Right lobe of liver (tissue), 6 donors: ENCODE data around the gene USO1. TPM values are rescaled to one million over a fixed set of nuclear protein-coding genes. Genes with fewer than 3 reads are reported as not detected.

Source experiments
- ATAC-seq, 4 donors: fragments of 200-7000 bp; cut with Tn5 transposase; one replicate each; pipeline ENCODE4 v1.9.1; 2020; ENCODE audit warnings: mild to moderate bottlenecking in 4 of 4, moderate library complexity in 4 of 4
- DNase-seq, 3 donors: peaks; one replicate each; pipeline ENCODE4 v3.0.0-alpha.2; 2020
- H3K27ac ChIP-seq, 3 donors: fragments of 200-600 bp; one replicate each; pipeline ENCODE4 v1.8.0; 2022
- H3K27me3 ChIP-seq, 2 donors: fragments of 200-600 bp; one replicate each; pipeline ENCODE4 v1.8.0; 2022
- H3K36me3 ChIP-seq, 4 donors: fragments of 200-600 bp; sonication (generic) in 1 of 4; one replicate each; pipeline versions ENCODE4 v1.5.1 to v1.8.0; 2017 to 2022; ENCODE audit warnings: control low read depth in 1 of 4
- H3K4me1 ChIP-seq, 4 donors: fragments of 200-600 bp; sonication (generic) in 1 of 4; one replicate each; pipeline versions ENCODE4 v1.5.1 to v1.8.0; 2017 to 2022; ENCODE audit warnings: control low read depth in 1 of 4
- H3K4me3 ChIP-seq, 3 donors: fragments of 200-600 bp; one replicate each; pipeline ENCODE4 v1.8.0; 2022
- H3K9me3 ChIP-seq, 4 donors: fragments of 200-600 bp; sonication (generic) in 1 of 4; one replicate each; pipeline versions ENCODE4 v1.5.1 to v1.8.0; 2017 to 2022; ENCODE audit warnings: control low read depth in 1 of 4
- CTCF ChIP-seq, 4 donors: fragments of 200-600 bp in 3 of 4; fragments of 450-650 bp in 1 of 4; IDR thresholded peaks; one replicate each; pipeline versions ENCODE4 v1.5.1 to v1.8.0; 2016 to 2022; ENCODE audit warnings: antibody characterized with exemption in 4 of 4, mild to moderate bottlenecking in 2 of 4
- POLR2A ChIP-seq: fragments of 450-650 bp; IDR thresholded peaks from one replicate; pipeline ENCODE4 v1.6.1; 2017; ENCODE audit warnings: antibody characterized with exemption, mild to moderate bottlenecking
- WGBS: methylation state at CpG from one replicate; pipeline ENCODE4 v1.1.6; 2018; ENCODE audit warnings: low coverage, low lambda C conversion rate; ENCODE audit not compliant: insufficient coverage; ENCODE audit errors: missing lambda C conversion rate; 5-methylcytosine and 5-hydroxymethylcytosine counted together
- intact Hi-C, 2 donors: fragments of 100-400 bp; cut with DNase I; formaldehyde crosslinking; loops; one replicate each; pipeline versions ENCODE4 v1.11.2 to v1.14.1; 2022
- total RNA-seq, 6 experiments: library from RNA; depleted of rRNA in 2 of 6; stranded (reverse); fragments of >200 nt in 2 of 6; fragmentation: NEBNext Ultra II Directional in 3 of 6; extraction: Animal tissue kit (Norgen Biotek cat#: 25700) in 3 of 6; gene quantifications; one replicate each; pipeline versions ENCODE4 v1.1.0 to v1.2.4, GENCODE V29; 2016 to 2023
- donor health status: DM: no; HTN: yes; CAD: no.
- donor health status: DM: no; HTN: no; CAD: no.
- donor health status: DM: no; HTN: no; CAD: no.
- donor health status: DM: no; HTN: yes; CAD: no.
- donor health status: DM: no; HTN: yes; CAD: no.

USO1 gene
- total RNA-seq, 6 experiments from 2014 or later: 43.7 to 64.0 (median 49.4) TPM

GRCh38 chr4:75717408-75717807 is 7.0 kb upstream of the USO1 start:
- H3K36me3 ChIP-seq: peaks cover 0 to 9% (median 0%) of the 10 kb centered on the region in 4 donors
- H3K9me3 ChIP-seq: no peaks in the 10 kb centered on the region
- 86% methylated on average over 1 of the region's 1 CpG for WGBS
- ATAC-seq (no peak), DNase-seq (no peak)
- no peak overlapping the region for H3K4me3 ChIP-seq
- H3K27me3 ChIP-seq: no peaks in the 10 kb centered on the region
- H3K27ac ChIP-seq: no peak overlapping the region
- peaks cover 0 to 21% (median 7%) of the 10 kb centered on the region in 4 donors for H3K4me1 ChIP-seq
- TF ChIP-seq CTCF (IDR thresholded peaks at IDR 0.05): no peak
- TF ChIP-seq POLR2A: no peak
- intact Hi-C loops: no loop called here

GRCh38 chr4:75718529-75718928 is 5.8 kb upstream of the USO1 start:
- Histone ChIP-seq H3K36me3 (peaks cover 0 to 9% (median 0%) of the 10 kb centered on the region in 4 donors), H3K27me3 (no peaks in the 10 kb centered on the region), H3K4me1 (peaks cover 0 to 31% (median 15%) of the 10 kb centered on the region in 4 donors), H3K9me3 (no peaks in the 10 kb centered on the region), H3K27ac (no peak overlapping the region), H3K4me3 (no peak overlapping the region)
- DNase-seq: no peak
- WGBS: 92% methylated on average over 2 of the region's 2 CpGs
- TF ChIP-seq CTCF (IDR thresholded peaks at IDR 0.05) (no peak), POLR2A (no peak)
- ATAC-seq: no peak
- intact Hi-C loops: no loop called here

- DNase-seq (no peak), ATAC-seq (no peak)
- TF ChIP-seq POLR2A (no peak), CTCF (IDR thresholded peaks at IDR 0.05) (no peak)
- Histone ChIP-seq H3K27me3 (no peaks in the 10 kb centered on the region), H3K9me3 (no peaks in the 10 kb centered on the region), H3K27ac (peak overlapping the region in 2 of 3 donors; percentile 81 to 98), H3K4me3 (no peak overlapping the region), H3K36me3 (peaks cover 0 to 9% (median 0%) of the 10 kb centered on the region in 4 donors), H3K4me1 (peaks cover 0 to 27% (median 12%) of the 10 kb centered on the region in 4 donors)
- 41% methylated on average over 3 of the region's 3 CpGs for WGBS
- intact Hi-C loops: no loop called here
Observed at GRCh38 chr4:75722417-75722816, 2.0 kb upstream of the USO1 start.

- DNase-seq (peak in 2 of 3 donors; percentile 27 to 51), ATAC-seq (peak; percentile 41 to 45 (median 44))
- 2% methylated on average over 6 of the region's 6 CpGs for WGBS
- TF ChIP-seq CTCF (IDR thresholded peaks at IDR 0.05) (peak in 1 of 4 donors; percentile 2), POLR2A (peak; percentile 69)
- H3K27ac ChIP-seq: peak overlapping the region; percentile 81 to 98 (median 95)
- H3K27me3 ChIP-seq: no peaks in the 10 kb centered on the region
- H3K36me3 ChIP-seq: peaks cover 0 to 7% (median 0%) of the 10 kb centered on the region in 4 donors
- no peaks in the 10 kb centered on the region for H3K9me3 ChIP-seq
- peak overlapping the region; percentile 72 to 90 (median 89) for H3K4me3 ChIP-seq
- intact Hi-C loops: no loop called here
- peaks cover 0 to 35% (median 12%) of the 10 kb centered on the region in 4 donors for H3K4me1 ChIP-seq
Observed at GRCh38 chr4:75723163-75724065, 963 bp upstream of the USO1 start.
